ENCODE measurements around the gene RANBP3L. TPM values are rescaled to one million over a fixed set of nuclear protein-coding genes. Genes with fewer than 3 reads are reported as not detected.
"Not testable (repeated sequence)": the region's sequence is repeated elsewhere in the genome, so short reads cannot be mapped to it uniquely, and the experiment has no call there.

RANBP3L gene
- total RNA-seq, 1 experiment from 2014 or later, result not detected

- Histone ChIP-seq H3K79me1 (ENCODE audit: insufficient read depth, low read depth, low read length, poor library complexity, severe bottlenecking) (no peaks in the 10 kb centered on the region), H3K14ac (ENCODE audit: insufficient read depth, low read length) (no peak overlapping the region), H3K4ac (ENCODE audit: low read depth, low read length) (no peak overlapping the region), H2BK12ac (ENCODE audit: insufficient read length, low read depth, low read length) (no peak overlapping the region), H2AK5ac (ENCODE audit: insufficient read length, low read length) (no peak overlapping the region), H3K27ac (ENCODE audit: insufficient read length, low read depth, low read length) (no peak overlapping the region), H2BK120ac (ENCODE audit: low read depth, low read length, poor library complexity, severe bottlenecking) (no peak overlapping the region), H2BK20ac (ENCODE audit: low read depth, low read length, poor library complexity, severe bottlenecking) (no peak overlapping the region), H3K23ac (ENCODE audit: insufficient read length, low read depth, low read length) (no peak overlapping the region), H2BK15ac (ENCODE audit: low read depth, low read length) (no peak overlapping the region), H3K9me3 (ENCODE audit: control insufficient read depth, low read depth, low read length) (no peaks in the 10 kb centered on the region), H3K4me1 (ENCODE audit: insufficient read depth, low read length) (no peaks in the 10 kb centered on the region), H3K18ac (ENCODE audit: insufficient read length, low read depth, low read length) (no peak overlapping the region), H4K20me1 (ENCODE audit: control insufficient read depth, insufficient read depth, insufficient read length) (no peaks in the 10 kb centered on the region), H3K79me2 (ENCODE audit: insufficient read depth, low read length) (no peaks in the 10 kb centered on the region), H4K8ac (replicated peaks; ENCODE audit: insufficient read length, low read depth, low read length) (no peak overlapping the region), H2BK5ac (ENCODE audit: insufficient read length, low read length) (no peak overlapping the region), H4K5ac (ENCODE audit: insufficient read length, low read depth, low read length) (no peak overlapping the region), H3K23me2 (ENCODE audit: insufficient read length, low read depth, low read length, poor library complexity, severe bottlenecking) (no peaks in the 10 kb centered on the region), H3T11ph (ENCODE audit: low read length) (no peak overlapping the region), H3K9ac (ENCODE audit: extremely low read depth, insufficient read length, low read length) (no peak overlapping the region), H4K91ac (ENCODE audit: insufficient read length, low read depth, low read length) (no peak overlapping the region), H3K4me2 (ENCODE audit: insufficient read depth, insufficient read length, low read length) (no peak overlapping the region), H3K56ac (ENCODE audit: insufficient read length, low read depth, low read length) (no peak overlapping the region), H3K27me3 (ENCODE audit: insufficient read depth, low read length) (no peaks in the 10 kb centered on the region), H2AFZ (ENCODE audit: low read length) (no peak overlapping the region)
- no peaks in the 10 kb centered on the region for H3K27me3 Mint-ChIP-seq (ENCODE audit: low read depth)
- H3K36me3 Mint-ChIP-seq (ENCODE audit: insufficient read depth in 1 of 3, low read depth in 3 of 3), result peaks cover 2 to 16% (median 4%) of the 10 kb centered on the region in 3 experiments; a peak in 5 of 7 replicates
- no CpG with 5 or more reads among the region's 2 CpGs for WGBS (ENCODE audit: extremely low coverage, insufficient read length, low lambda C conversion rate)
- no peak overlapping the region for H3K4me3 Mint-ChIP-seq
- H3K27ac Mint-ChIP-seq, result no peak overlapping the region
- DNase-seq, result no peak
- no peaks in the 10 kb centered on the region for H3K9me3 Mint-ChIP-seq
- no peak for TF ChIP-seq CTCF (conservative IDR thresholded peaks at IDR 0.05)
- H3K4me1 Mint-ChIP-seq, result no peaks in the 10 kb centered on the region
These were observed 102.1 kb downstream of the RANBP3L start for GRCh38 chr5:36199620-36200019.

- not testable (repeated sequence) for H3K9me3 ChIP-seq (ENCODE audit: control insufficient read depth, low read depth, low read length); H3K9me3 Mint-ChIP-seq; H3K9ac ChIP-seq (ENCODE audit: extremely low read depth, insufficient read length, low read length); H3K4me1 Mint-ChIP-seq; H4K5ac ChIP-seq (ENCODE audit: insufficient read length, low read depth, low read length); H3K27me3 Mint-ChIP-seq (ENCODE audit: low read depth); H3K79me1 ChIP-seq (ENCODE audit: insufficient read depth, low read depth, low read length, poor library complexity, severe bottlenecking); H3K4me1 ChIP-seq (ENCODE audit: insufficient read depth, low read length); H2BK15ac ChIP-seq (ENCODE audit: low read depth, low read length); H4K8ac ChIP-seq (replicated peaks; ENCODE audit: insufficient read length, low read depth, low read length); H2BK5ac ChIP-seq (ENCODE audit: insufficient read length, low read length); H2AK5ac ChIP-seq (ENCODE audit: insufficient read length, low read length); H3K4me2 ChIP-seq (ENCODE audit: insufficient read depth, insufficient read length, low read length); H3K56ac ChIP-seq (ENCODE audit: insufficient read length, low read depth, low read length); H4K91ac ChIP-seq (ENCODE audit: insufficient read length, low read depth, low read length); H3K18ac ChIP-seq (ENCODE audit: insufficient read length, low read depth, low read length); H3K27me3 ChIP-seq (ENCODE audit: insufficient read depth, low read length); H3T11ph ChIP-seq (ENCODE audit: low read length); H2BK12ac ChIP-seq (ENCODE audit: insufficient read length, low read depth, low read length); H4K20me1 ChIP-seq (ENCODE audit: control insufficient read depth, insufficient read depth, insufficient read length); DNase-seq; H3K23me2 ChIP-seq (ENCODE audit: insufficient read length, low read depth, low read length, poor library complexity, severe bottlenecking); H3K79me2 ChIP-seq (ENCODE audit: insufficient read depth, low read length); H3K23ac ChIP-seq (ENCODE audit: insufficient read length, low read depth, low read length); H3K27ac Mint-ChIP-seq; H3K14ac ChIP-seq (ENCODE audit: insufficient read depth, low read length); H2BK20ac ChIP-seq (ENCODE audit: low read depth, low read length, poor library complexity, severe bottlenecking); H3K27ac ChIP-seq (ENCODE audit: insufficient read length, low read depth, low read length); H3K4ac ChIP-seq (ENCODE audit: low read depth, low read length); H3K4me3 Mint-ChIP-seq; H2AFZ ChIP-seq (ENCODE audit: low read length); H2BK120ac ChIP-seq (ENCODE audit: low read depth, low read length, poor library complexity, severe bottlenecking)
- H3K36me3 Mint-ChIP-seq (ENCODE audit: insufficient read depth in 1 of 3, low read depth in 3 of 3), result peaks cover 3 to 16% (median 5%) of the 10 kb centered on the region in 3 experiments; a peak in 5 of 7 replicates
- no CpG with 5 or more reads among the region's 3 CpGs for WGBS (ENCODE audit: extremely low coverage, insufficient read length, low lambda C conversion rate)
These were observed 102.9 kb downstream of the RANBP3L start for GRCh38 chr5:36198783-36199182.
